Activated CD4-positive, alpha-beta T cell treated with anti-CD3 and anti-CD28 coated beads, Interleukin-10, Interleukin-2, amounts not matched to agents 100 ng/mL and 50 ng/mL, durations not matched to agents 16 hours and 8 hours (primary cell): ENCODE measurements around the gene SPTBN4.
"Not testable (repeated sequence)": the region's sequence is repeated elsewhere in the genome, so short reads cannot be mapped to it uniquely, and the experiment has no call there.

Experiments
- DNase-seq: peaks from one replicate; pipeline ENCODE4 v3.0.0-alpha.2; 2020

SPTBN4 gene

DNA sequence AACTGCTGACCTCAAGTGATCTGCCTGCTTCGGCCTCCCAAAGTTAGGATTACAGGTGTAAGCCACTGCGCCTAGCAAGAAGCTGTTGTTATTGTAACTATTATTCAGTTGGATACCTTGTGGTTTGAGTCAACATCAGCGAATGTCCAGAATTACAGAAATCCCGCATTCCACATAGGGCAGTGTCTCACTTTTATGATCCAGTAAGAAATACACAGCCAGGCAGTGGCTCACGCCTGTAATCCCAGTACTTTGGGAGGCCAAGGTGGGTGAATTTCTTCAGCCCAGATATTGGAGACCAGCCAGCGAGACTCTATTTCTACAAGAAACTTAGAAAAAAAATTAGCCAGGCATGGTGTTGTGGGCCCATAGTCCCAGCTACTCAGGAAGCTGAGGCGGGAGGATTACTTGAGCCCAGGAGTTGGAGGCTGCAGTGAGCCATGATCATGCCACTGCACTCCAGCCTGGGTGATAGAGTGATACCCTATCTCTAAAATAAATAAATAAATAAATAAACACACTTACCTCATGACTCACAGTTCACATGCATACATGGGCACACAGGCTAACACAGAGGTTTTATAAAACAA is 43.8 kb downstream of the SPTBN4 start:
- DNase-seq, result no peak

- no peak for DNase-seq
Measured at GRCh38 chr19:40511487-40511886, 44.7 kb downstream of the SPTBN4 start.

GRCh38 chr19:40512110-40512472 is 45.3 kb downstream of the SPTBN4 start:
- DNase-seq, result no peak

DNA sequence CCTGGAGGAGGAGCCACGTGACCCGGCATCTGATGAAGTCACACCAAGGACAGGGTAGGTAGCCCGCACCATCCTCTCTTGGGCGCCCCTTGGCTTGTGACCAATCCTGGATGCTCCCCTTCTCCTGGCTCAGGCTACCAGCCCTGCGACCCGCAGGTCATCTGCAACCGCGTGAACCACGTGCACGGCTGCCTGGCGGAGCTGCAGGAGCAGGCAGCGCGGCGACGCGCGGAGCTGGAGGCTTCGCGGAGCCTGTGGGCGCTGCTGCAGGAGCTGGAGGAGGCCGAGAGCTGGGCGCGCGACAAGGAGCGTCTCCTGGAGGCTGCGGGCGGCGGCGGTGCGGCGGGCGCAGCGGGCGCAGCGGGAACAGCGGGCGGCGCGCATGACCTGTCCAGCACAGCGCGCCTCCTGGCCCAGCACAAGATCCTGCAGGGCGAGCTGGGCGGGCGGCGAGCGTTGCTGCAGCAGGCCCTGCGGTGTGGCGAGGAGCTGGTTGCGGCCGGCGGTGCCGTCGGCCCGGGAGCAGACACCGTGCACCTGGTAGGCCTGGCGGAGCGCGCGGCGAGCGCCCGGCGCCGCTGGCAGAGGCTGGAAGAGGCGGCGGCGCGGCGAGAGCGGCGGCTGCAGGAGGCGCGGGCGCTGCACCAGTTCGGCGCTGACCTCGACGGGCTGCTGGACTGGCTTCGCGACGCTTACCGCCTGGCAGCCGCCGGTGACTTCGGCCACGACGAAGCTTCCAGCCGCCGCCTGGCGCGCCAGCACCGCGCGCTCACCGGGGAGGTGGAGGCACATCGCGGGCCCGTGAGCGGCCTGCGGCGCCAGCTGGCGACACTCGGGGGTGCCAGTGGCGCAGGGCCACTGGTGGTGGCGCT is 45.9 kb downstream of the SPTBN4 start:
- no peak for DNase-seq

DNA sequence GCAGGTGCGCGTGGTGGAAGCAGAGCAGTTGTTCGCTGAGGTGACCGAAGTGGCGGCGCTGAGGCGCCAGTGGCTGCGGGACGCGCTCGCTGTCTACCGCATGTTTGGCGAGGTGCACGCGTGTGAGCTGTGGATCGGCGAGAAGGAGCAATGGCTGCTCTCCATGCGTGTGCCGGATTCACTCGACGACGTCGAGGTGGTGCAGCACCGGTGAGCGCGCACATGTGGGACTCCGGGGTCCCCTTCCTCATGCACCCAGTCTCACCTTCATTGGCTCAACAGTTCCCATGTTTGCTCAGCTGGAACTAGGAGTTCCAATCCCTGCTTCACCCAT is 46.5 kb downstream of the SPTBN4 start:
- DNase-seq, result no peak

DNA sequence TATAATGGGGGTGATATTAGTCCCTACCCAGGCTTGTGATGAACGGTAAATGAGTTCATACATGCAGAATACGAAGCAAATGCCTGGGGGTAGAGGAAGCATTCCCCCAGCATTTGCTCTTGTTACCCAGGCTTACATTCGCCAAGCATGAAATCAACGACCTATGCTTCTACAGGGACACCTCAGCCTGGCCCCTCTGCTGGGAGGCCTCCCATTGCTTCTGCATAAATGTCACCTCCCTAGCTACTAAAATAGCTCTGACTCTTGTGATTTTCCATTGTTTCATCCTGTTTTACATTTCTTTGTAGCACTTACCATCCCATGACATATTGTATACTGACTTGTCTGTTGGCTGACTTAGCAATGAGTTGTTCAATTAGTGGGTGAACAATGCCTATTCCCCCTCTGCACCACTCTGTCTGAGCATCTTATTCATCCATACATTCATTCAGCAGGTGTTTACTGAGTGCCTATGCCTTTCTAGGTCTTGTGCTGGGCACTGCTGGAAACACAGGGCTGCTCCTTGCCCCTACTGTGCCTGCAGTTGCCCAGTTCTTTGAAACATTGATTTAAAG is 47.0 kb downstream of the SPTBN4 start:
- DNase-seq, result no peak

GRCh38 chr19:40517248-40517647 is 50.4 kb downstream of the SPTBN4 start:
- DNase-seq, result no peak

GRCh38 chr19:40519352-40520322 is 52.8 kb downstream of the SPTBN4 start:
- DNase-seq, result peak; percentile 37

DNA sequence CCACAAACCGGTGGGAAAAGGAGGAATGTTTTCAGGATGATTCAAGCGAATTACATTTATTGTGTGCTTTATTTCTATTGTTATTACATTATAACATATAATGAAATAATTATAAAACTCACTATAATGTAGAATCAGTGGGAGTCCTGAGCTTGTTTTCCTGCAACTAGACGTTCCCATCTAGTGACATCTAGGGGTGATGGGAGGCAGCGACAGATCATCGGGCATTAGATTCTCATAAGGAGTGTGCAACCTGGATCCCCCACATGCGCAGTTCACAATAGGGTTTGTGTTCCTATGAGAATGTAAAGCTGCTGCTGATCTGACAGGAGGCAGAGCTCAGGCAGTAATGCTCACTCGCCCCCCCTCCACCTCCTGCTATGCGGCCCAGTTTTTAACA is 54.5 kb downstream of the SPTBN4 start:
- peak; percentile 20 for DNase-seq

GRCh38 chr19:40521900-40522299 is 55.1 kb downstream of the SPTBN4 start:
- not testable (repeated sequence) for DNase-seq

- peak; percentile 72 for DNase-seq
Measured at GRCh38 chr19:40523322-40524047, 56.7 kb downstream of the SPTBN4 start.

GRCh38 chr19:40524133-40524549 is 57.3 kb downstream of the SPTBN4 start:
- no peak for DNase-seq

- no peak for DNase-seq
Measured at GRCh38 chr19:40524655-40525054, 57.9 kb downstream of the SPTBN4 start.

DNA sequence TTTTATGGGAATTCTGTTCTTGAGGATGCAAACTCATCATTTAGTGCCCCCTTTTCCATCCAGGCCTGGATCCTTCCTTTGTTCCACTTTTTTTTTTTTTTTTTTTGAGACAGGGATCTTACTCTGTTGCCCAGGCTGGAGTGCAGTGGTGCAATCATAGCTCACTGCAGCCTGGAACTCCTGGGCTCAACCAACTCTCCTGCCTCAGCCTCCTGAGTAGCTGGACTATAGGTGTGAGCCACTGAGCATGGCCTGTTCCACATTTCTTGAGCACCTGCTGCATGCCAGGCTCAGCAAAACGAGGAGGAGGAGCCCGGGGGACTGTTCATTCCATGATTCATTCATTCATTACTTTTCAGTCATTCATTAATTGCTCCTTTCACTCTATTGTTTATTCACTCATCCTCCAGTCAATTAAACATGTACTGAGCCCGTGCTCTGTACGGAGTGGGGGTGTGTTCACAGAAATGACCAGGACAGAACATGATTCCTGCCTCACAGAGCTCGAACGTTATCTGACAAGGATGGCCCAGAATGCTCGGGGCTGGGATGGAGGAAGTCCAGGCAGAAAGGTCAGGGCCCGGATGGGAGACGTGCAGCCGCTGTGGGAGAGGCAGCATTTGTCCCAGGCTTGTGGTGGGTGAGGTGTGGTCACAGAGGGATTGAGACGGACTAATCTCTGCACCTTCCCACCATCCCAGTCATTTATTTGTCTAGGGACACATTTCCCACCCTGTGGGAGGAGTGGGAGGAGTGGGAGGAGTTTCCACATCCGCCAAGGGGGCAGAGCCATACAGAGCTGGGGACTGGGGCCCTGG is 58.6 kb downstream of the SPTBN4 start:
- DNase-seq, result no peak

DNA sequence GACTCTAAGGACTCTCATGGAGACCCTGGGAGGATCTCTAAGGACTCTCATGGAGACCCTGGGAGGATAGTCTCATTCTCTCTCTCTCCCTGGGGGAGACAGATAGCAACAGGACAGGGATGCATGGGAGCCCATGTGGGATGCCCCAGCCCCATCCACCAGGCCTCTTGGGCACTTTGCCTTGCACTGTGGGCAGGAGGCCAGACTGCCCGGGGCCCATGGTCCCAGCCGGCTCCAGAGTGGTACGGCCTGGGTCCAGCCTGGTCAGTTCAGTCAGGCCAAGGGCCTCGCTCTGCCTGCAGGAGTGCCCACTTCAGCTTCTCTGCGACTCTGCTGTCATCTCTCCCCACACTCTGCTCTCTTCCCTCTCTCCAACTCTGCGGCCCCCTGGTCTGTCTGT is 61.3 kb downstream of the SPTBN4 start:
- no peak for DNase-seq

DNA sequence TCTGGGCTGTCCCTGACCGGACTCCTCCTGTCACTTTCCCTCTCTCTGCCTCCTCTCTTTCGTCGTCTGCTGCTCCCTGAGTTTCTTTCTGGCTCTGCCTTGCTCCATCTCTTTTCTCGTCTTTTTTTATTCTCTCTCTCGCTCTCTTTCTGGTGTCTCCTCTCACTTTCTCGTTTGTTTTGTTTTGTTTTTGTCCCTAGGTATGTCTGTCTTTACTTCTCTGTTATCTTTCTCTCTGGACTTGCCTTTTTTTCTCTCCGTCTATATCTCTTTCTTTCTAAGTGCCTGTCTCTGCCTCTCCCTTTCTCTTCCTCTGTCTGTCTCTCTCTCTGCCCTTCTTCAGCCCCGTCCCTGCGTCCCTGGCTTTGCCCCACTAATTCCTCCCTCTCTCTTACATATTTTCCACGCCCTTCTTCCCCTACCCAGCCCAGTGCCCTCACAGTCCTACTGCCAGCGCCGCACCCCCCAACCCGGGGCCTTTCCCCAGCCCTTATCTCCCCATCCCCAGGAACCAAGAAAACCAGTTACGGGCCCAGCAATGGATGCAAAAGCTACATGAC is 61.8 kb downstream of the SPTBN4 start:
- no peak for DNase-seq

DNA sequence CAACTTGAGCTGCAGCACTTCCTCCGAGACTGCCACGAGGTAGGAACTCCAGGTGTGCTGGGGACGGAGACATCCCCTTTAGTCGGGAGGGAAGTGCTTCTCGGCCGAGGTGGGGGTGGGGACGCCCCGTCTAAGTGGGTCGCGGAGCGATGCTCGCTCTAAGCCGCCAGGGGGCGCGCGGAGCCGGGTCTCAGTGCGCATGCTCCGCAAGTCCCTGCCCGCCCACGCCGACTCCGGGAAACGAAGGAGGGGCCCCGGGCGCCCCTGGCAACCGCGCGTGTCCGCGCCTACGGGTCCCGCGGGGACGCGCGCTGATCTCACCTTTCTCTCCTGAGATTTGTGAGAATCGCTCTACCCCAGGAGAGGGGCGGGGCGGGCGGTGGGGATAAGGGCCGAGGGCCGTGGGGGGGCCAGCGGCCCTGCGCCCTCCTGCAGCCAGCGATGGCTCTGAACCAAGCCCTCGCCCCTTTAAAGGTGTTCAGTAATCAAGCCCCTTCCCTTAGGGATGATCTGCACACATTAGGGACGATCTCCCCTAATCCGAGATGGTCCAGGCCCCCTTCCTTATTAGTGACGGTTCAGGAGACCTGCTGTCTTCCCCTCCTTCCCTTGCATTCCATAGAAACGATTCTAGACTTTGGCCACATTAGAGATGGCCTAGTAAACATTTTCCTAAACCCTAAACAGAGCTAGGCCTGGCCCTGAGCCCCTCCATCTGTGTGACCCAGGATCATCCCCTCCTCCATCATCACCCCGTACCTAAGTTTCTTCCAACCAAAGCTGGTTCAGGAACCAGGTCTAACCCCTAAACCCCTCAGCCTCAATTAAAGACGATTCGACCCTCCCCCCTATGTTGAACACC is 62.5 kb downstream of the SPTBN4 start:
- DNase-seq, result peak; percentile 90

GRCh38 chr19:40530091-40530901 is 63.5 kb downstream of the SPTBN4 start:
- no peak for DNase-seq

DNA sequence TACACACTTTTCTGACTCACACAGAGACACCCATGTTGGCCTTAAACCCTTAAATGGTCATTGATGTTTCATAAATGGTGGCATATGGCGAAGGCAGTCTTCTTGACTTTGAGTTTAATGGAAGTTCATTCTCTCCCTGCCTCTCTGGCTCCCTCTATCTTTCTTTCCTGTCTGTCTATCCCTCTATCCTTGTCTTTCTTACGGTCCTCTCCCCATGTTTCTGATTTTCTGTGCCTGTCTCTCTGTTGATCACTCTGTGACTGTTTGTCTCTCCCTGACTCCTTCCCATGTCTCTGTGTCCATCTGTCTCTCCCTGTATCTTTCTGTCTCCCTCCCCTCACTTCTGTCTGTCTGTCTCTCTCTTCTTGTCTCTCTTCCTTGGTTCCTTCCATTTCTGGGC is 66.7 kb downstream of the SPTBN4 start:
- DNase-seq, result no peak
